RWPE2 (cell line): ENCODE measurements around the gene WDR41.
"Not testable (repeated sequence)": the region's sequence is repeated elsewhere in the genome, so short reads cannot be mapped to it uniquely, and the experiment has no call there.

ENCODE experiments used
- ATAC-seq: fragments of 200-7000 bp; cut with Tn5 transposase; 3 replicates; pipeline ENCODE4 v1.9.1; 2021; ENCODE audit warnings: low read depth
- DNase-seq: peaks from one replicate; pipeline ENCODE4 v3.0.0-alpha.2; 2020; ENCODE audit warnings: low spot score
- H3K27ac ChIP-seq: fragments of 450-650 bp; 2 replicates; pipeline ENCODE4 v1.5.1; 2017; ENCODE audit warnings: mild to moderate bottlenecking; ENCODE audit not compliant: poor library complexity, severe bottlenecking
- H3K27me3 ChIP-seq: fragments of 250-450 bp; sonication (Bioruptor Pico); 2 replicates; pipeline ENCODE4 v1.5.1; 2021; ENCODE audit warnings: mild to moderate bottlenecking, moderate library complexity; ENCODE audit not compliant: insufficient read depth, poor library complexity, severe bottlenecking
- H3K36me3 ChIP-seq: fragments of 250-450 bp; sonication (Bioruptor Pico); 2 replicates; pipeline ENCODE4 v1.5.1; 2020; ENCODE audit warnings: low read depth, mild to moderate bottlenecking, moderate library complexity
- H3K4me1 ChIP-seq: fragments of 250-450 bp; sonication (Bioruptor Pico); 2 replicates; pipeline ENCODE4 v1.5.1; 2021; ENCODE audit warnings: mild to moderate bottlenecking, moderate library complexity; ENCODE audit not compliant: insufficient read depth, poor library complexity, severe bottlenecking
- H3K4me3 ChIP-seq: fragments of 250-450 bp; sonication (Bioruptor Pico); 2 replicates; pipeline ENCODE4 v1.5.1; 2021; ENCODE audit warnings: mild to moderate bottlenecking, moderate library complexity; ENCODE audit not compliant: severe bottlenecking
- H3K9me3 ChIP-seq: fragments of 250-450 bp; sonication (Bioruptor Pico); 2 replicates; pipeline ENCODE4 v1.5.1; 2021; ENCODE audit warnings: mild to moderate bottlenecking, moderate library complexity; ENCODE audit not compliant: severe bottlenecking
- TF ChIP-seq, protein P1 (sequence below): fragments of 450-650 bp; IDR thresholded peaks from one replicate; pipeline ENCODE4 v1.5.1; 2017; ENCODE audit warnings: mild to moderate bottlenecking, moderate library complexity; ENCODE audit not compliant: poor library complexity, severe bottlenecking

WDR41 gene

DNA sequence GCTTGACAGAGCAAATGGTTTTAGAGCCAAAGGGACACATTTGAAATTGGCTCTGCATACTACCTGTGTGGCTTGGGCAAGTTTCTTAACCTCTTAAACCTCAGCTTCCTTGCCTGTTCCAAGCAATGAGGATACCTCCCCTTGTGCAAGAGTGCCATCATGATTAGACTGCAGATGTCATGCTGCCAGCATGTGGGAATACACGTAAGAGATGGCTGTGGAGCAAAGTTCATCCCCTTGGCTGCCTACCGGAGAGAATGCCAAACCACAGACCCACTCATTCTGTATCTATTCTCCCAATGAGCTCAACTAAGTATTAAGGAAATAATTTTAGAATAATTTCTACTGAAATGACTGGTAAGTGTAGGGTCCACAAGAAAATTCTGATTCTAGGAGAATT lies 101.3 kb downstream of the WDR41 start:
- TF ChIP-seq, protein P1, sequence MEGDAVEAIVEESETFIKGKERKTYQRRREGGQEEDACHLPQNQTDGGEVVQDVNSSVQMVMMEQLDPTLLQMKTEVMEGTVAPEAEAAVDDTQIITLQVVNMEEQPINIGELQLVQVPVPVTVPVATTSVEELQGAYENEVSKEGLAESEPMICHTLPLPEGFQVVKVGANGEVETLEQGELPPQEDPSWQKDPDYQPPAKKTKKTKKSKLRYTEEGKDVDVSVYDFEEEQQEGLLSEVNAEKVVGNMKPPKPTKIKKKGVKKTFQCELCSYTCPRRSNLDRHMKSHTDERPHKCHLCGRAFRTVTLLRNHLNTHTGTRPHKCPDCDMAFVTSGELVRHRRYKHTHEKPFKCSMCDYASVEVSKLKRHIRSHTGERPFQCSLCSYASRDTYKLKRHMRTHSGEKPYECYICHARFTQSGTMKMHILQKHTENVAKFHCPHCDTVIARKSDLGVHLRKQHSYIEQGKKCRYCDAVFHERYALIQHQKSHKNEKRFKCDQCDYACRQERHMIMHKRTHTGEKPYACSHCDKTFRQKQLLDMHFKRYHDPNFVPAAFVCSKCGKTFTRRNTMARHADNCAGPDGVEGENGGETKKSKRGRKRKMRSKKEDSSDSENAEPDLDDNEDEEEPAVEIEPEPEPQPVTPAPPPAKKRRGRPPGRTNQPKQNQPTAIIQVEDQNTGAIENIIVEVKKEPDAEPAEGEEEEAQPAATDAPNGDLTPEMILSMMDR = no peak
- no peaks in the 10 kb centered on the region for H3K36me3 ChIP-seq
- DNase-seq (no peak), ATAC-seq (peak; percentile 36; the same call in 1 of the 3 replicates)
- no peak overlapping the region for H3K27ac ChIP-seq
- no peaks in the 10 kb centered on the region for H3K27me3 ChIP-seq
- no peaks in the 10 kb centered on the region for H3K9me3 ChIP-seq
- no peak overlapping the region for H3K4me3 ChIP-seq
- H3K4me1 ChIP-seq = no peaks in the 10 kb centered on the region

DNA sequence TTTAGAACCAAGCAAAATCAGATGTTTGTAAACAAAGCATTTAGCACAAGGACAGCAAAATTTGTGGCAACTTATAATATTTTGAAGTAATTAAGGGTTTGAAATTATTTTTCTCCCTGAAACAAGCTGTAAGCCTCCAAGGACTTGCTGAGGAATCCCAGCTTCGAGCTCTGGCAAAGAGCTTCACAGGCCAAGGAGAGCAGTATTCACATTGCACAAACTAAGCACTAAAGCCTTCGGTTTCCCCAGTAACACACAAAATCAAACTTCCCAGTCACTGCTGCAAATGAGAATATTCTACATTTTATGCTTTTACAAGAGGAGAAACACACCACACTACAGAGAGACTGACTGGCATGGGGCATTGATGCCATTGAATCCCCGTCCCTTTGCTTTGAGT lies 101.9 kb downstream of the WDR41 start:
- DNase-seq (no peak), ATAC-seq (no peak)

DNA sequence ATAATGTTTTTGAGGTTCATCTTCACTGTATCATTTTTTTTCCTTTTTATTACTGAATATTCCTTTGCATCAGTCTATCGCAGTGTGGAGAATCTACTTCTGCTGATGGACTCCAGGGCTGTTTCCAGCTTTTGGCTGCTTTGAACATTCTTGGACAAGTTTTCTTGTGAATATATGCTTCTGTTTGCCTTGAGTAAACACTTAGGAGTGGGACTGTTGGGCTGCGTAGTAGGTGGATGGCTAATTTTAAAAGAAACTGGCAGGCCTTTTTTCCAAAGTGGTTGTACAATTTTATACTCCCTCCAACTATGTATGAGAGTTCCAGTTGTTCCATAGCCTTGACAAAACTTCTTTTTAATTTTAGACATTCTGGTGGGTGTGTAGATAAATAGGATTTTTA lies 102.4 kb downstream of the WDR41 start:
- H3K27me3 ChIP-seq = no peaks in the 10 kb centered on the region
- TF ChIP-seq, protein P1 = no peak
- no peaks in the 10 kb centered on the region for H3K9me3 ChIP-seq
- no peak overlapping the region for H3K27ac ChIP-seq
- H3K36me3 ChIP-seq = no peaks in the 10 kb centered on the region
- DNase-seq (no peak), ATAC-seq (no peak)
- no peaks in the 10 kb centered on the region for H3K4me1 ChIP-seq
- no peak overlapping the region for H3K4me3 ChIP-seq

More for the DNA sequence above, 101.9 kb downstream of the WDR41 start:
- no peaks in the 10 kb centered on the region for H3K27me3 ChIP-seq
- no peak overlapping the region for H3K4me3 ChIP-seq
- TF ChIP-seq, protein P1 = no peak
- H3K36me3 ChIP-seq = no peaks in the 10 kb centered on the region
- no peak overlapping the region for H3K27ac ChIP-seq
- no peaks in the 10 kb centered on the region for H3K4me1 ChIP-seq
- H3K9me3 ChIP-seq = no peaks in the 10 kb centered on the region

DNA sequence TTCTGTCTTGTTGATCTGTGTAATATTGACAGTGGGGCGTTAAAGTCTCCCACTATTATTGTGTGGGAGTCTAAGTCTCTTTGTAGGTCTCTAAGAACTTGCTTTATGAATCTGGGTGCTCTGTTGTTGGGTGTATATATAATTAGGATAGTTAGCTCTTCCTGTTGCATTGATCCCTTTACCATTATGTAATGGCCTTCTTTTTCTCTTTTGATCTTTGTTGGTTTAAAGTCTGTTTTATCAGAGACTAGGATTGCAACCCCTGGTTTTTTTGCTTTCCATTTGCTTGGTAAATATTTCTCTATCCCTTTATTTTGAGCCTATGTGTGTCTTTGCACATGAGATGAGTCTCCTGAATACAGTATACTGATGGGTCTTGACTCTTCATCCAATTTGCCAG lies 105.8 kb downstream of the WDR41 start:
- DNase-seq, H3K4me1 ChIP-seq, H3K27me3 ChIP-seq, H3K36me3 ChIP-seq, H3K9me3 ChIP-seq, H3K4me3 ChIP-seq, H3K27ac ChIP-seq, ATAC-seq: not testable (repeated sequence)

DNA sequence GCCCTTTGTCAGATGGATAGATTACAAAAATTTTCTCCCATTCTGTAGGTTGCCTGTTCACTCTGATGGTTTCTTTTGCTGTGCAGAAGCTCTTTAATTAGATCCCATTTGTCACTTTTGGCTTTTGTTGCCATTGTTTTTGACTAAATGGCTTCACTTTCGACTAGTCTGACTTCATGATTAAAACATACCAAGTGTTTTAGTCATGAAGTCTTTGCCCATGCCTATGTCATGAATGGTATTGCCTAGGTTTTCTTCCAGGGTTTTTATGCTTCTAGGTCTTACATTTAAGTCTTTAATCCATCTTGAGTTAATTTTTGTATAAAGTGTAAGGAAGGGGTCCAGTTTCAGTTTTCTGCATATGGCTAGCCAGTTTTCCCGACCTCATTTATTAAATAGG lies 108.8 kb downstream of the WDR41 start:
- not testable (repeated sequence) for H3K27me3 ChIP-seq, H3K36me3 ChIP-seq, H3K9me3 ChIP-seq, H3K4me3 ChIP-seq, H3K27ac ChIP-seq, H3K4me1 ChIP-seq, DNase-seq, ATAC-seq
